Activated naive CD4-positive, alpha-beta T cell treated with anti-CD3 and anti-CD28 coated beads, Interleukin-2, amount 50 U/mL, for 16 hours (primary cell): Measurements from ENCODE around the gene DES.

Experiments
- DNase-seq: peaks from one replicate; pipeline ENCODE4 v3.0.0-alpha.2; 2020

Gene DES

GRCh38 chr2:219421323-219421722, 3.1 kb downstream of the DES start:
- no peak for DNase-seq

- no peak for DNase-seq
Measured at GRCh38 chr2:219422952-219423534, 4.9 kb downstream of the DES start.

GRCh38 chr2:219423652-219424377, 5.6 kb downstream of the DES start:
- no peak for DNase-seq

GRCh38 chr2:219425238-219426067, 7.3 kb downstream of the DES start:
- DNase-seq: no peak

- DNase-seq: no peak
Measured at GRCh38 chr2:219426068-219426443, 7.9 kb downstream of the DES start.

- DNase-seq: no peak
Measured at GRCh38 chr2:219426534-219427136, 8.5 kb downstream of the DES start.

GRCh38 chr2:219428469-219428868, 10.3 kb downstream of the DES start:
- no peak for DNase-seq

- DNase-seq: no peak
Measured at GRCh38 chr2:219429958-219430606, 11.9 kb downstream of the DES start.

- no peak for DNase-seq
Measured at GRCh38 chr2:219430633-219431615, 12.7 kb downstream of the DES start.

- DNase-seq: no peak
Measured at GRCh38 chr2:219433666-219434467, 15.7 kb downstream of the DES start.

- DNase-seq: no peak
Measured at GRCh38 chr2:219434468-219434717, 16.2 kb downstream of the DES start.

GRCh38 chr2:219434718-219435525, 16.7 kb downstream of the DES start, which contains the start of gene SPEG:
TSS of gene SPEG (plus strand) at chr2:219434843. CDS start at chr2:219434978, 135 bp downstream.
- no peak for DNase-seq

- no peak for DNase-seq
Measured at GRCh38 chr2:219435701-219436100, 17.5 kb downstream of the DES start.

GRCh38 chr2:219436491-219436890, 18.3 kb downstream of the DES start:
- no peak for DNase-seq

GRCh38 chr2:219437141-219437540, 19.0 kb downstream of the DES start:
- no peak for DNase-seq

GRCh38 chr2:219437690-219438206, 19.6 kb downstream of the DES start:
- DNase-seq: no peak

GRCh38 chr2:219438453-219438852, 20.3 kb downstream of the DES start:
- DNase-seq: no peak

- no peak for DNase-seq
Measured at GRCh38 chr2:219439506-219439905, 21.3 kb downstream of the DES start.

- no peak for DNase-seq
Measured at GRCh38 chr2:219440388-219441256, 22.4 kb downstream of the DES start.
